SK-N-MC (cell line): Measurements from ENCODE around the gene POC1A.

ENCODE experiments used
- EZH2 ChIP-seq: fragments of 200-600 bp; sonication (generic); IDR thresholded peaks from one replicate; pipeline ENCODE4 v1.6.1; 2017; ENCODE audit warnings: antibody characterized with exemption
- FOXP2 ChIP-seq: optimal IDR thresholded peaks from 2 replicates; pipeline ENCODE3; 2011; ENCODE audit warnings: mild to moderate bottlenecking, moderate library complexity; ENCODE audit not compliant: insufficient read depth; ENCODE audit errors: extremely low read length, control extremely low read depth
- POLR2AphosphoS5 ChIP-seq: IDR thresholded peaks from 2 replicates; pipeline ENCODE4 v1.6.1; 2012; ENCODE audit warnings: mild to moderate bottlenecking, low read depth, low read length, borderline replicate concordance

GRCh38 chr3:52087731-52088130 lies 66.5 kb downstream of the POC1A start:
- no peak for TF ChIP-seq EZH2
- no peak for TF ChIP-seq POLR2AphosphoS5
- TF ChIP-seq FOXP2: no peak
